HCT116 (cell line): Measurements from ENCODE around the gene PIK3CD. TPM values are rescaled to one million over a fixed set of nuclear protein-coding genes. Genes with fewer than 3 reads are reported as not detected.

ENCODE experiments used
- ATAC-seq: fragments of 200-7000 bp; cut with Tn5 transposase; 2 replicates; pipeline ENCODE4 v1.9.1; 2020; ENCODE audit warnings: mild to moderate bottlenecking, moderate library complexity
- BruUV-seq: library from RNA; stranded (reverse); fragments of 400-500 nt; replicated peaks from 2 replicates; lab custom pipeline; 2021; lab: Mats Ljungman, UMichigan
- CTCF ChIA-PET: fragments of 300-600 bp; sonication (Branson Sonifier 250); formaldehyde crosslinking; loops from one replicate; lab custom pipeline; 2021; ENCODE audit warnings: antibody characterized with exemption; lab: Charles Lee
- POLR2A ChIA-PET: fragments of 300-600, 350-600 bp; sonication (Branson Sonifier 250); formaldehyde crosslinking; loops from one replicate; lab custom pipeline; 2021; ENCODE audit warnings: antibody characterized with exemption; lab: Charles Lee
- RAD21 ChIA-PET, 2 experiments: fragments of 300-600 bp; sonication (Branson Sonifier 250); formaldehyde crosslinking; loops; one replicate each; lab custom pipeline; 2023; ENCODE audit warnings: low total read pairs in 2 of 2; ENCODE audit not compliant: uncharacterized antibody in 2 of 2, unreplicated experiment in 2 of 2, low non-redundant PET in 1 of 2; lab: Charles Lee
- DNase-seq: peaks from one replicate; pipeline ENCODE4 v3.0.0-alpha.2; 2010; ENCODE audit warnings: low read depth, low spot score
- H2AFZ ChIP-seq: fragments of 200-600 bp; shearing (Covaris generic), sonication (generic); 2 replicates; pipeline ENCODE4 v1.6.1; 2017; ENCODE audit warnings: low read depth, mixed run types, mixed read lengths, antibody characterized with exemption, low read length; ENCODE audit not compliant: poor library complexity, severe bottlenecking
- H3K27ac ChIP-seq: 2 replicates; pipeline ENCODE4 v1.5.1; 2012; ENCODE audit warnings: low read depth, low read length
- H3K27me3 ChIP-seq: fragments of 200-600 bp; sonication (generic); 2 replicates; pipeline ENCODE4 v1.6.1; 2016; ENCODE audit warnings: mixed run types, low read length, mixed read lengths; ENCODE audit not compliant: insufficient read depth
- H3K36me3 ChIP-seq, 2 experiments: fragments of 200-500 bp in 1 of 2; fragments of 200-600 bp in 1 of 2; sonication (Bioruptor generic) in 1 of 2; sonication (generic) in 1 of 2; 2 replicates each; pipeline versions ENCODE4 v1.5.1 to v1.6.1; 2014 to 2016; ENCODE audit warnings: low read length in 2 of 2, inconsistent platforms in 1 of 2, mixed read lengths in 1 of 2, mixed run types in 1 of 2; ENCODE audit not compliant: insufficient read depth in 2 of 2, control insufficient read depth in 1 of 2
- H3K4me1 ChIP-seq, 2 experiments: fragments of 200-600 bp in 1 of 2; sonication (generic) in 1 of 2; 2 replicates each; pipeline versions ENCODE4 v1.5.1 to v1.6.1; 2012 to 2017; ENCODE audit warnings: low read length in 2 of 2, inconsistent platforms in 1 of 2, mild to moderate bottlenecking in 1 of 2, mixed read lengths in 1 of 2, mixed run types in 1 of 2, moderate library complexity in 1 of 2; ENCODE audit not compliant: insufficient read depth in 2 of 2, control insufficient read depth in 1 of 2
- H3K4me2 ChIP-seq: fragments of 200-600 bp; sonication (generic); 2 replicates; pipeline ENCODE4 v1.6.1; 2017; ENCODE audit warnings: mixed run types, low read length, mixed read lengths
- H3K4me3 ChIP-seq, 2 experiments: fragments of 200-600 bp in 1 of 2; sonication (generic) in 1 of 2; replicated peaks in 1 of 2; 2 replicates each; pipeline ENCODE4 v1.5.1; 2011 to 2016; ENCODE audit warnings: low read length in 2 of 2, control low read depth in 1 of 2, low read depth in 1 of 2, mild to moderate bottlenecking in 1 of 2, mixed read lengths in 1 of 2, mixed run types in 1 of 2
- H3K79me2 ChIP-seq: fragments of 200-600 bp; sonication (generic); 2 replicates; pipeline ENCODE4 v1.6.1; 2017; ENCODE audit warnings: mild to moderate bottlenecking, mixed run types, low read length, moderate library complexity, mixed read lengths; ENCODE audit not compliant: insufficient read depth
- H3K9ac ChIP-seq: fragments of 200-600 bp; sonication (generic); 2 replicates; pipeline ENCODE4 v1.6.1; 2016; ENCODE audit warnings: low read length, mixed read lengths
- H3K9me2 ChIP-seq: fragments of 200-600 bp; sonication (generic), shearing (Covaris generic); 2 replicates; pipeline ENCODE4 v1.6.1; 2017; ENCODE audit warnings: mixed run types, mild to moderate bottlenecking, moderate library complexity; ENCODE audit not compliant: insufficient read depth
- H3K9me3 ChIP-seq, 2 experiments: fragments of 200-500 bp in 1 of 2; fragments of 200-600 bp in 1 of 2; sonication (Bioruptor generic) in 1 of 2; sonication (generic) in 1 of 2; 2 replicates each; pipeline ENCODE4 v1.6.1; 2014 to 2017; ENCODE audit warnings: low read length in 2 of 2, mixed read lengths in 2 of 2, inconsistent platforms in 1 of 2, low read depth in 1 of 2, mild to moderate bottlenecking in 1 of 2, mixed run types in 1 of 2, moderate library complexity in 1 of 2; ENCODE audit not compliant: control insufficient read depth in 1 of 2, insufficient read depth in 1 of 2
- H4K20me1 ChIP-seq: fragments of 200-600 bp; sonication (generic), shearing (Covaris generic); 2 replicates; pipeline ENCODE4 v1.6.1; 2017; ENCODE audit warnings: mixed run types, mild to moderate bottlenecking, moderate library complexity; ENCODE audit not compliant: insufficient read depth
- CBX3 ChIP-seq: IDR thresholded peaks from 2 replicates; pipeline ENCODE4 v1.6.1; 2012; ENCODE audit warnings: low read depth
- CEBPB ChIP-seq: IDR thresholded peaks from 2 replicates; pipeline ENCODE4 v1.6.1; 2012; ENCODE audit warnings: low read depth
- EGR1 ChIP-seq: IDR thresholded peaks from 2 replicates; pipeline ENCODE4 v1.6.1; 2012; ENCODE audit warnings: low read depth
- EZH2 ChIP-seq: fragments of 200-600 bp; sonication (generic); IDR thresholded peaks from 2 replicates; pipeline ENCODE4 v1.6.1; 2017; ENCODE audit warnings: antibody characterized with exemption, mixed run types
- EZH2phosphoT487 ChIP-seq: fragments of 200-600 bp; IDR thresholded peaks from 2 replicates; pipeline ENCODE4 v1.6.1; 2018; ENCODE audit warnings: antibody characterized with exemption, borderline replicate concordance
- JUND ChIP-seq: IDR thresholded peaks from 2 replicates; pipeline ENCODE4 v1.6.1; 2012
- POLR2A ChIP-seq: IDR thresholded peaks from 2 replicates; pipeline ENCODE4 v1.7.0; 2011; ENCODE audit warnings: borderline replicate concordance; ENCODE audit not compliant: insufficient read depth, insufficient read length; ENCODE audit errors: extremely low read depth
- POLR2AphosphoS5 ChIP-seq: IDR thresholded peaks from 2 replicates; pipeline ENCODE4 v1.6.1; 2011; ENCODE audit warnings: mild to moderate bottlenecking, low read depth, low read length, moderate library complexity
- RAD21 ChIP-seq: IDR thresholded peaks from 2 replicates; pipeline ENCODE4 v1.6.1; 2012; ENCODE audit warnings: low read depth, mild to moderate bottlenecking
- SIN3A ChIP-seq: IDR thresholded peaks from 2 replicates; pipeline ENCODE4 v1.6.1; 2012; ENCODE audit warnings: low read depth
- TCF7L2 ChIP-seq: IDR thresholded peaks from 2 replicates; pipeline ENCODE4 v1.7.0; 2011; ENCODE audit warnings: borderline replicate concordance, inconsistent platforms; ENCODE audit not compliant: insufficient read depth, insufficient read length; ENCODE audit errors: extremely low read depth
- ZBTB33 ChIP-seq: IDR thresholded peaks from 2 replicates; pipeline ENCODE4 v1.6.1; 2011; ENCODE audit warnings: mild to moderate bottlenecking, low read length, moderate library complexity; ENCODE audit not compliant: insufficient replicate concordance; ENCODE audit errors: extremely low read depth
- ZFX ChIP-seq: fragments of 450-650 bp; IDR thresholded peaks from 2 replicates; pipeline ENCODE4 v1.6.1; 2017
- intact Hi-C: fragments of 100-400 bp; cut with micrococcal nuclease; formaldehyde crosslinking; loops from 2 replicates; pipeline ENCODE4 v1.10.0; 2022
- total RNA-seq: library from RNA; stranded (reverse); gene quantifications from one replicate; pipeline ENCODE4 v1.2.1, GENCODE V29; 2021; ENCODE audit not compliant: unreplicated experiment
- TF ChIP-seq, protein P1 (sequence below): IDR thresholded peaks from 2 replicates; pipeline ENCODE4 v1.6.1; 2012; ENCODE audit warnings: low read depth
- TF ChIP-seq, protein P2 (sequence below): IDR thresholded peaks from 2 replicates; pipeline ENCODE4 v1.6.1; 2012
- TF ChIP-seq, protein P3 (sequence below), 3 experiments: fragments of 200-600 bp in 1 of 3; sonication (generic) in 1 of 3; IDR thresholded peaks in 2 of 3; conservative IDR thresholded peaks in 1 of 3; 2 replicates each; pipeline ENCODE4 v1.5.1; 2012 to 2017; ENCODE audit warnings: low read depth in 2 of 3, low read length in 2 of 3, antibody characterized with exemption in 1 of 3, borderline replicate concordance in 1 of 3, control low read depth in 1 of 3, mild to moderate bottlenecking in 1 of 3, mixed read lengths in 1 of 3, mixed run types in 1 of 3, moderate library complexity in 1 of 3; ENCODE audit not compliant: insufficient read depth in 1 of 3

The PIK3CD gene
- total RNA-seq, 1 experiment from 2014 or later, result 9.2 TPM

DNA sequence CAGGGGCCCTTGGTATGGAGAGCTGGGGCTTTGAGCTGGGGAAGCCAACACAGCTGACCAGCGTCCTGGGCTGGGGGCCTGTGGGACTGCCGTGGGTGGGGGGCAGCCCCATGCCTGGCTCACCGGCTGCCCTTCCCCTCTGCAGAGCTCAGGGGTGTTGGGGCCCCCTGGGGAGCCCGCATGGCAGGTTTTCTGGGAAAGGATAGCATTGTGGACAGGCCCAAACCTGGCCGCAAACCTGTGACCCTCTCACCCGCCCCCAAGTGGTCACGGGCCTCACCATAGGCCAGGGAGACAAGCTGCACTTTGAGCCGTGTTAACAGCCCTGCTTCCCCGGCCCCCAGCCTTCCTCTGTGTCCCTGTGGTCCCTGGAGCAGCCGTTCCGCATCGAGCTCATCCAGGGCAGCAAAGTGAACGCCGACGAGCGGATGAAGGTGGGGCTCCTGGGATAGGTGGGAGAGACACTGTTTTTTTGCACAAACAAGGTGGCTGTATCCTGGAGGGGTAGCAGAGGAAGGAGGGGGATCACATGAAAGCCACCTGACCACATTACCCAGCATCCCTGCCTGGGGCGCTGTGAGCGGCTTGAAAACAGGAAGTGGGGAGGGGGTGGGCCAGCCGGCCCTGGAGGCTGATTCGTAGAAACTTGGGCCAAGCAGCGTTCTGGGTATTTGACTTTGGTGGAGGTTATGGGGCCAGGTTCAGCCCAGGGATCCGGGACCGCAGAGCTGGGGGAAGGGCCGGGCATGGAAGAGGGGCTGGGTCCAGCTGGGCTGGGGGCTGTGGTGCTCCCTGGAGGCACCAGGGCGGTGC lies 65.9 kb downstream of the PIK3CD start:
- intact Hi-C loops, result no loop called here
- RAD21 ChIA-PET, result no interaction called here
- H3K27ac ChIP-seq, result no peak overlapping the region

More for the DNA sequence above, 65.9 kb downstream of the PIK3CD start:
- H3K36me3 ChIP-seq, result no peaks in the 10 kb centered on the region
- H3K27me3 ChIP-seq, result no peaks in the 10 kb centered on the region
- CTCF ChIA-PET, result no interaction called here
- no TSS peak for BruUV-seq
- ATAC-seq, result no peak
- POLR2A ChIA-PET, result no interaction called here
- no peak for DNase-seq
- H3K9me3 ChIP-seq, result no peaks in the 10 kb centered on the region
- H3K4me1 ChIP-seq, result peaks cover 10 to 22% of the 10 kb centered on the region in 2 experiments
- H3K4me2 ChIP-seq, result no peak overlapping the region
- H4K20me1 ChIP-seq, result no peaks in the 10 kb centered on the region
- no peak for TF ChIP-seq SIN3A
- no peak for TF ChIP-seq JUND
- no peak for TF ChIP-seq EZH2phosphoT487
- TF ChIP-seq CEBPB, result no peak
- no peak for TF ChIP-seq EZH2
- TF ChIP-seq, protein P1, sequence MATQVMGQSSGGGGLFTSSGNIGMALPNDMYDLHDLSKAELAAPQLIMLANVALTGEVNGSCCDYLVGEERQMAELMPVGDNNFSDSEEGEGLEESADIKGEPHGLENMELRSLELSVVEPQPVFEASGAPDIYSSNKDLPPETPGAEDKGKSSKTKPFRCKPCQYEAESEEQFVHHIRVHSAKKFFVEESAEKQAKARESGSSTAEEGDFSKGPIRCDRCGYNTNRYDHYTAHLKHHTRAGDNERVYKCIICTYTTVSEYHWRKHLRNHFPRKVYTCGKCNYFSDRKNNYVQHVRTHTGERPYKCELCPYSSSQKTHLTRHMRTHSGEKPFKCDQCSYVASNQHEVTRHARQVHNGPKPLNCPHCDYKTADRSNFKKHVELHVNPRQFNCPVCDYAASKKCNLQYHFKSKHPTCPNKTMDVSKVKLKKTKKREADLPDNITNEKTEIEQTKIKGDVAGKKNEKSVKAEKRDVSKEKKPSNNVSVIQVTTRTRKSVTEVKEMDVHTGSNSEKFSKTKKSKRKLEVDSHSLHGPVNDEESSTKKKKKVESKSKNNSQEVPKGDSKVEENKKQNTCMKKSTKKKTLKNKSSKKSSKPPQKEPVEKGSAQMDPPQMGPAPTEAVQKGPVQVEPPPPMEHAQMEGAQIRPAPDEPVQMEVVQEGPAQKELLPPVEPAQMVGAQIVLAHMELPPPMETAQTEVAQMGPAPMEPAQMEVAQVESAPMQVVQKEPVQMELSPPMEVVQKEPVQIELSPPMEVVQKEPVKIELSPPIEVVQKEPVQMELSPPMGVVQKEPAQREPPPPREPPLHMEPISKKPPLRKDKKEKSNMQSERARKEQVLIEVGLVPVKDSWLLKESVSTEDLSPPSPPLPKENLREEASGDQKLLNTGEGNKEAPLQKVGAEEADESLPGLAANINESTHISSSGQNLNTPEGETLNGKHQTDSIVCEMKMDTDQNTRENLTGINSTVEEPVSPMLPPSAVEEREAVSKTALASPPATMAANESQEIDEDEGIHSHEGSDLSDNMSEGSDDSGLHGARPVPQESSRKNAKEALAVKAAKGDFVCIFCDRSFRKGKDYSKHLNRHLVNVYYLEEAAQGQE, result no peak
- TF ChIP-seq, protein P2, sequence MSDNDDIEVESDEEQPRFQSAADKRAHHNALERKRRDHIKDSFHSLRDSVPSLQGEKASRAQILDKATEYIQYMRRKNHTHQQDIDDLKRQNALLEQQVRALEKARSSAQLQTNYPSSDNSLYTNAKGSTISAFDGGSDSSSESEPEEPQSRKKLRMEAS, result no peak
- no peak for TF ChIP-seq RAD21
- no peak for TF ChIP-seq ZBTB33
- no peak for TF ChIP-seq EGR1
- no peak for TF ChIP-seq CBX3
- TF ChIP-seq TCF7L2, result no peak
- TF ChIP-seq ZFX, result no peak
- no peak for TF ChIP-seq POLR2A
- TF ChIP-seq POLR2AphosphoS5, result no peak
- TF ChIP-seq, protein P3, sequence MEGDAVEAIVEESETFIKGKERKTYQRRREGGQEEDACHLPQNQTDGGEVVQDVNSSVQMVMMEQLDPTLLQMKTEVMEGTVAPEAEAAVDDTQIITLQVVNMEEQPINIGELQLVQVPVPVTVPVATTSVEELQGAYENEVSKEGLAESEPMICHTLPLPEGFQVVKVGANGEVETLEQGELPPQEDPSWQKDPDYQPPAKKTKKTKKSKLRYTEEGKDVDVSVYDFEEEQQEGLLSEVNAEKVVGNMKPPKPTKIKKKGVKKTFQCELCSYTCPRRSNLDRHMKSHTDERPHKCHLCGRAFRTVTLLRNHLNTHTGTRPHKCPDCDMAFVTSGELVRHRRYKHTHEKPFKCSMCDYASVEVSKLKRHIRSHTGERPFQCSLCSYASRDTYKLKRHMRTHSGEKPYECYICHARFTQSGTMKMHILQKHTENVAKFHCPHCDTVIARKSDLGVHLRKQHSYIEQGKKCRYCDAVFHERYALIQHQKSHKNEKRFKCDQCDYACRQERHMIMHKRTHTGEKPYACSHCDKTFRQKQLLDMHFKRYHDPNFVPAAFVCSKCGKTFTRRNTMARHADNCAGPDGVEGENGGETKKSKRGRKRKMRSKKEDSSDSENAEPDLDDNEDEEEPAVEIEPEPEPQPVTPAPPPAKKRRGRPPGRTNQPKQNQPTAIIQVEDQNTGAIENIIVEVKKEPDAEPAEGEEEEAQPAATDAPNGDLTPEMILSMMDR (IDR thresholded peaks at IDR 0.05 in 2 of 3, conservative IDR thresholded peaks at IDR 0.05 in 1 of 3; ENCODE audit: borderline replicate concordance in 1 of 3, insufficient read depth in 1 of 3, low read depth in 2 of 3, low read length in 2 of 3), result no peak
- H3K9ac ChIP-seq, result no peak overlapping the region
- no peak overlapping the region for H3K4me3 ChIP-seq
- no peak overlapping the region for H2AFZ ChIP-seq
- H3K79me2 ChIP-seq, result no peaks in the 10 kb centered on the region
- H3K9me2 ChIP-seq, result no peaks in the 10 kb centered on the region
